GM23338 (cell line): ENCODE results near the gene LOC101059915. TPM values are rescaled to one million over a fixed set of nuclear protein-coding genes. Genes with fewer than 3 reads are reported as not detected.

Source experiments
- polyA plus RNA-seq: library from polyadenylated mRNA; unstranded; fragments of >200 nt; fragmentation: Nextera tagmentation; extraction: Ambion mirVana; gene quantifications from 2 replicates; pipeline ENCODE4 v1.2.1, GENCODE V29; 2016
- small RNA-seq: library from RNA; depleted of rRNA; stranded (forward); fragments of <200 nt; gene quantifications from one replicate; pipeline ENCODE3, GENCODE V24; 2014; ENCODE audit warnings: low replicate concordance
- total RNA-seq: library from RNA; depleted of rRNA; stranded (reverse); fragments of >200 nt; shearing (Covaris generic); gene quantifications from 2 replicates; pipeline ENCODE4 v1.2.3, GENCODE V29; 2014; rRNA removed

LOC101059915 gene

Small RNA genes within 50 kb of the gene (small RNA-seq; reads per million reads assigned to genes)
- gene BX276092.4: not detected

Other genes starting within 250 kb of the LOC101059915 start
- 128 and 163 TPM in 2 replicates for gene OGT, start 134.4 kb upstream of the LOC101059915 start, total RNA-seq
- gene OGT, start 134.4 kb upstream of the LOC101059915 start, polyA plus RNA-seq: 35.5 and 43.3 TPM in 2 replicates
- gene GCNA, start 89.1 kb upstream of the LOC101059915 start, total RNA-seq: 1.5 and 2.7 TPM in 2 replicates
- gene GCNA, start 89.1 kb upstream of the LOC101059915 start, polyA plus RNA-seq: 0.63 and 1.2 TPM in 2 replicates
- not detected in 2 replicates for gene CXCR3, start 49.0 kb upstream of the LOC101059915 start, total RNA-seq
- not detected in 2 replicates for gene CXCR3, start 49.0 kb upstream of the LOC101059915 start, polyA plus RNA-seq
- not detected in 2 replicates for gene CXorf49, start 50.7 kb downstream of the LOC101059915 start, total RNA-seq
- gene CXorf49, start 50.7 kb downstream of the LOC101059915 start, polyA plus RNA-seq: not detected in 2 replicates
- not detected in 2 replicates for gene CXorf49B, start 95.8 kb downstream of the LOC101059915 start, total RNA-seq
- gene CXorf49B, start 95.8 kb downstream of the LOC101059915 start, polyA plus RNA-seq: not detected in 2 replicates
- 7.0 and 9.5 TPM in 2 replicates for gene NHSL2, start 243.3 kb downstream of the LOC101059915 start, total RNA-seq
- gene NHSL2, start 243.3 kb downstream of the LOC101059915 start, polyA plus RNA-seq: 3.7 and 4.7 TPM in 2 replicates